Mesenchymal stem cell (in vitro differentiated cells and primary cell): ENCODE data around the gene PHC2.

Experiments
- DNase-seq: peaks from one replicate; pipeline ENCODE4 v3.0.0-alpha.2; 2013
- H2AFZ ChIP-seq: one replicate; pipeline ENCODE4 v1.6.1; 2013; ENCODE audit warnings: low read depth, mild to moderate bottlenecking, control low read depth, inconsistent platforms, low read length, moderate library complexity
- H2AK5ac ChIP-seq: 2 replicates; pipeline ENCODE4 v1.6.1; 2013; ENCODE audit warnings: low read length, moderate library complexity, mild to moderate bottlenecking, inconsistent platforms; ENCODE audit not compliant: severe bottlenecking
- H2BK120ac ChIP-seq: one replicate; pipeline ENCODE4 v1.6.1; 2013; ENCODE audit warnings: low read depth, mild to moderate bottlenecking, inconsistent platforms, low read length, moderate library complexity
- H2BK12ac ChIP-seq, 2 experiments: one replicate each; pipeline ENCODE4 v1.6.1; 2013; ENCODE audit warnings: inconsistent platforms in 2 of 2, low read length in 2 of 2, mild to moderate bottlenecking in 2 of 2, moderate library complexity in 2 of 2, control low read depth in 1 of 2
- H2BK15ac ChIP-seq: one replicate; pipeline ENCODE4 v1.6.1; 2013; ENCODE audit warnings: mild to moderate bottlenecking, low read depth, inconsistent platforms; ENCODE audit not compliant: poor library complexity, severe bottlenecking
- H2BK5ac ChIP-seq: 2 replicates; pipeline ENCODE4 v1.6.1; 2013; ENCODE audit warnings: low read depth, mild to moderate bottlenecking, low read length, control low read depth, inconsistent platforms; ENCODE audit not compliant: poor library complexity, severe bottlenecking
- H3K14ac ChIP-seq, 2 experiments: one replicate each; pipeline ENCODE4 v1.6.1; 2013; ENCODE audit warnings: inconsistent platforms in 2 of 2, low read length in 2 of 2, control low read depth in 1 of 2, mild to moderate bottlenecking in 1 of 2, moderate library complexity in 1 of 2
- H3K18ac ChIP-seq, 2 experiments: one replicate each; pipeline ENCODE4 v1.6.1; 2013; ENCODE audit warnings: inconsistent platforms in 2 of 2, low read length in 2 of 2, control low read depth in 1 of 2, low read depth in 1 of 2, mild to moderate bottlenecking in 1 of 2
- H3K23ac ChIP-seq, 2 experiments: one replicate each; pipeline ENCODE4 v1.6.1; 2013; ENCODE audit warnings: inconsistent platforms in 2 of 2, low read length in 2 of 2, mild to moderate bottlenecking in 2 of 2, moderate library complexity in 2 of 2, control low read depth in 1 of 2
- H3K27ac ChIP-seq: 2 replicates; pipeline ENCODE4 v1.5.1; 2013; ENCODE audit warnings: mild to moderate bottlenecking, moderate library complexity, low read length, control low read depth, inconsistent platforms; ENCODE audit not compliant: poor library complexity, severe bottlenecking
- H3K27me3 ChIP-seq, 2 experiments: 2 replicates each; pipeline versions ENCODE4 v1.6.1 to v1.7.0; 2013; ENCODE audit warnings: low read length in 2 of 2, mild to moderate bottlenecking in 2 of 2, moderate library complexity in 2 of 2, control low read depth in 1 of 2, inconsistent platforms in 1 of 2; ENCODE audit not compliant: control insufficient read depth in 1 of 2, insufficient read depth in 1 of 2
- H3K36me3 ChIP-seq, 2 experiments: 2 replicates each; pipeline versions ENCODE4 v1.6.1 to v1.7.0; 2013; ENCODE audit warnings: low read length in 2 of 2, control low read depth in 1 of 2, inconsistent platforms in 1 of 2, low read depth in 1 of 2, mild to moderate bottlenecking in 1 of 2; ENCODE audit not compliant: insufficient read depth in 2 of 2, control insufficient read depth in 1 of 2
- H3K4ac ChIP-seq, 2 experiments: one replicate each; pipeline ENCODE4 v1.6.1; 2013; ENCODE audit warnings: inconsistent platforms in 2 of 2, low read length in 2 of 2, mild to moderate bottlenecking in 2 of 2, moderate library complexity in 2 of 2, control low read depth in 1 of 2, low read depth in 1 of 2
- H3K4me1 ChIP-seq: 2 replicates; pipeline ENCODE4 v1.6.1; 2013; ENCODE audit warnings: low read depth, low read length, control low read depth; ENCODE audit not compliant: control insufficient read depth, insufficient read depth
- H3K4me2 ChIP-seq: 2 replicates; pipeline ENCODE4 v1.6.1; 2013; ENCODE audit warnings: low read length, mild to moderate bottlenecking, inconsistent platforms; ENCODE audit not compliant: poor library complexity, severe bottlenecking
- H3K4me3 ChIP-seq, 2 experiments: 2 replicates each; pipeline versions ENCODE4 v1.5.1 to v1.7.0; 2013; ENCODE audit warnings: low read length in 2 of 2, mild to moderate bottlenecking in 2 of 2, control low read depth in 1 of 2, low read depth in 1 of 2; ENCODE audit not compliant: insufficient read depth in 1 of 2
- H3K79me1 ChIP-seq: replicated peaks from 2 replicates; pipeline ENCODE4 v1.6.1; 2013; ENCODE audit warnings: mild to moderate bottlenecking, control low read depth, low read length, inconsistent platforms; ENCODE audit not compliant: poor library complexity, severe bottlenecking
- H3K9ac ChIP-seq: 2 replicates; pipeline ENCODE4 v1.7.0; 2013; ENCODE audit warnings: mild to moderate bottlenecking, low read length, moderate library complexity
- H3K9me3 ChIP-seq: 2 replicates; pipeline ENCODE4 v1.7.0; 2013; ENCODE audit warnings: mild to moderate bottlenecking, low read length; ENCODE audit not compliant: control insufficient read depth
- H4K8ac ChIP-seq: one replicate; pipeline ENCODE4 v1.6.1; 2013; ENCODE audit warnings: inconsistent platforms, mild to moderate bottlenecking, low read length, moderate library complexity
- H4K91ac ChIP-seq: one replicate; pipeline ENCODE4 v1.6.1; 2013; ENCODE audit warnings: mild to moderate bottlenecking, low read length, inconsistent platforms
- WGBS: methylation state at CpG from one replicate; pipeline ENCODE4 v1.1.7; 2013; ENCODE audit warnings: mixed read lengths; 5-methylcytosine and 5-hydroxymethylcytosine counted together

Gene PHC2

GRCh38 chr1:33392639-33393038 lies 38.3 kb downstream of the PHC2 start:
- no peak overlapping the region for H2AK5ac ChIP-seq
- H4K8ac ChIP-seq, result no peak overlapping the region
- H3K36me3 ChIP-seq, result peaks cover 3 to 28% of the 10 kb centered on the region in 2 experiments
- H2AFZ ChIP-seq, result no peak overlapping the region
- peaks cover 18% of the 10 kb centered on the region for H3K79me1 ChIP-seq
- no peaks in the 10 kb centered on the region for H3K9me3 ChIP-seq
- peak overlapping the region; percentile 37 for H3K9ac ChIP-seq
- no peak overlapping the region for H3K14ac ChIP-seq
- no peak overlapping the region for H2BK15ac ChIP-seq
- H2BK120ac ChIP-seq, result peak overlapping the region; percentile 11
- no peak overlapping the region for H2BK5ac ChIP-seq
- H2BK12ac ChIP-seq, result peak overlapping the region; percentile 28 to 70
- H3K27me3 ChIP-seq, result no peaks in the 10 kb centered on the region
- no peak overlapping the region for H3K27ac ChIP-seq
- peak overlapping the region in 1 of 2 experiments; percentile 51 for H3K4ac ChIP-seq
- no peak overlapping the region for H3K23ac ChIP-seq
- peaks cover 9% of the 10 kb centered on the region for H3K4me1 ChIP-seq
- peak overlapping the region in 1 of 2 experiments; percentile 30 for H3K18ac ChIP-seq
- 11% methylated on average over 2 of the region's 3 CpGs for WGBS
- no peak overlapping the region for H3K4me2 ChIP-seq
- peak overlapping the region in 1 of 2 experiments; percentile 32 for H3K4me3 ChIP-seq
- H4K91ac ChIP-seq, result no peak overlapping the region
- peak; percentile 83 for DNase-seq

DNA sequence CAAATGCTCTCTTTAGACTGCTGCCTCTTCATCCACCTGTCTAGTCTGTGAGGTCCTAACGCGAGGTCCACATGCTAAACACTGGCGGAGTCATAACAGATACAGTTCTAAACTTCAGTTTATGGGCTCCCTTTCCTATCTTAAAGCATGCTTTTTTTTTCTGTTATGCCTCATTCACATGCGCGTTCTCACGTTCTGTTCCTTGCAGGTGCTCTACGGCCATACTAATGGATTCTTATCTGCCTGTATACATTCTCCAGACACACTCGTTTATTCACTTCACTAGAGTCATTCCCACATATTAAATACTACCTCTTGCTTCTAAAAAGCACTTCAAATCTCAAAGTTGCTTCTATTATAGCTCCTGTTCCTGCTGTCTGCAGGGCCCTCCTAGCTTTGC lies 38.7 kb downstream of the PHC2 start:
- Histone ChIP-seq H3K4ac (no peak overlapping the region), H3K23ac (no peak overlapping the region), H3K36me3 (peaks cover 0 to 23% of the 10 kb centered on the region in 2 experiments), H3K4me3 (peak overlapping the region in 1 of 2 experiments; percentile 32), H2AK5ac (no peak overlapping the region), H4K8ac (no peak overlapping the region), H2BK5ac (no peak overlapping the region), H2BK120ac (no peak overlapping the region), H3K14ac (no peak overlapping the region), H2BK12ac (peak overlapping the region in 1 of 2 experiments; percentile 69), H2AFZ (no peak overlapping the region), H3K79me1 (peaks cover 14% of the 10 kb centered on the region), H3K18ac (peak overlapping the region; percentile 13 to 16), H3K4me1 (peaks cover 9% of the 10 kb centered on the region), H3K4me2 (no peak overlapping the region), H3K27ac (no peak overlapping the region), H4K91ac (peak overlapping the region; percentile 5), H2BK15ac (no peak overlapping the region), H3K9me3 (no peaks in the 10 kb centered on the region), H3K9ac (no peak overlapping the region), H3K27me3 (no peaks in the 10 kb centered on the region)
- 80% methylated on average over 8 of the region's 8 CpGs for WGBS
- DNase-seq, result no peak

DNA sequence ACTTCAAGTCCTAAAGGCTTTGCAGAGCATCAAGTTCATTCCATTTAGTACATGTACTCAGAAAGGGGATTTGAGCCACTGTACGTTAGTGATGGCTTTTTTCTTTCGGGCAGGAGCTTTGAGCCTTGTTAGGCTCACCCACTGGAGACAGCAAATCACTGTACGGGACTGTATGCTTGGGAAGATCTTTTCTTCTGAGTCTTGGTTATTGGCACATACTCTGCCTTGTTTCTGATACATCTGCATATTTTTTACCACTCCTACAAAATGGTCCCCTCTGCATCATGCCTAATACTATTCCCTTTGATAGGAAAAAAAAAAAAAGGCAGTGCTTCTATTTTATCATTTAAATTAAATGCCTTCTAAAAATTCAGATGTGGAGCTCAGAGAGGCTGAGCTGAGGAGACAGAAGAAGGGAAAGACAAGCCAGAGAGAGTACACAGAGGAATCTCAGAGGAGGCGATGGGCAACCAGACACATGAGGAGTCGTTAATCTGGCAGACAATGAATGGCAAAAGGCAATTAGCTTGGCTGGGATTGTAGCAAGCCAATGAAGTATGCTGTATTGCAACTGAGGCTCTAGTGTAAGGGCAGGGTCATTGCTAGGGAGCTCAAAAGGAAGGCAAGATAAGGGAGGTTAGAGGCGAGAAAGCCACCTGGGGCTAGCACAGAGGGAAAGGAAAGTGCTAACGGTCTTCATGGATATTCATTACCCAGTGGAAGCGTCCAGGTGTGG lies 39.4 kb downstream of the PHC2 start:
- Histone ChIP-seq H2BK12ac (peak overlapping the region; percentile 59 to 80), H3K4ac (peak overlapping the region in 1 of 2 experiments; percentile 24), H3K4me1 (peaks cover 12% of the 10 kb centered on the region), H2BK120ac (peak overlapping the region; percentile 81), H3K27me3 (no peaks in the 10 kb centered on the region), H3K36me3 (peaks cover 0 to 17% of the 10 kb centered on the region in 2 experiments), H2BK5ac (no peak overlapping the region), H3K18ac (peak overlapping the region; percentile 37 to 84), H3K27ac (no peak overlapping the region), H3K79me1 (peaks cover 15% of the 10 kb centered on the region), H3K9me3 (no peaks in the 10 kb centered on the region), H3K23ac (peak overlapping the region in 1 of 2 experiments; percentile 3), H2AFZ (no peak overlapping the region), H2BK15ac (no peak overlapping the region), H4K91ac (peak overlapping the region; percentile 71), H4K8ac (no peak overlapping the region), H3K4me2 (no peak overlapping the region), H3K9ac (peak overlapping the region; percentile 52), H3K4me3 (peak overlapping the region in 1 of 2 experiments; percentile 32), H3K14ac (no peak overlapping the region), H2AK5ac (no peak overlapping the region)
- WGBS, result 68% methylated on average over 7 of the region's 8 CpGs
- peak; percentile 38 for DNase-seq

GRCh38 chr1:33390542-33390941 lies 40.4 kb downstream of the PHC2 start:
- Histone ChIP-seq H3K36me3 (peaks cover 0 to 9% of the 10 kb centered on the region in 2 experiments), H3K9me3 (no peaks in the 10 kb centered on the region), H4K8ac (no peak overlapping the region), H3K18ac (peak overlapping the region in 1 of 2 experiments; percentile 55), H3K14ac (no peak overlapping the region), H3K27ac (no peak overlapping the region), H3K27me3 (no peaks in the 10 kb centered on the region), H3K4me3 (no peak overlapping the region), H2AK5ac (no peak overlapping the region), H2BK12ac (no peak overlapping the region), H3K23ac (no peak overlapping the region), H4K91ac (no peak overlapping the region), H2BK5ac (no peak overlapping the region), H3K4ac (no peak overlapping the region), H3K4me2 (no peak overlapping the region), H3K79me1 (peaks cover 16% of the 10 kb centered on the region), H2AFZ (no peak overlapping the region), H2BK15ac (no peak overlapping the region), H2BK120ac (no peak overlapping the region), H3K9ac (peak overlapping the region; percentile 52), H3K4me1 (peaks cover 12% of the 10 kb centered on the region)
- DNase-seq, result peak; percentile 81
- WGBS, result no CpG with 5 or more reads among the region's 2 CpGs
